ENCODE results near the gene NOL4.

Gene NOL4

GRCh38 chr18:34219651-34220050 is 5.1 kb downstream of the NOL4 start:
- no peak for TF ChIP-seq CTCF (IDR thresholded peaks at IDR 0.05; ENCODE audit: low read depth, low read length)
- no peak overlapping the region for H3K4me3 ChIP-seq (ENCODE audit: low read depth, low read length)

- no peak for TF ChIP-seq CTCF (IDR thresholded peaks at IDR 0.05; ENCODE audit: low read depth, low read length)
- no peak overlapping the region for H3K4me3 ChIP-seq (ENCODE audit: low read depth, low read length)
Observed at GRCh38 chr18:34212511-34212910, 12.2 kb downstream of the NOL4 start.

DNA sequence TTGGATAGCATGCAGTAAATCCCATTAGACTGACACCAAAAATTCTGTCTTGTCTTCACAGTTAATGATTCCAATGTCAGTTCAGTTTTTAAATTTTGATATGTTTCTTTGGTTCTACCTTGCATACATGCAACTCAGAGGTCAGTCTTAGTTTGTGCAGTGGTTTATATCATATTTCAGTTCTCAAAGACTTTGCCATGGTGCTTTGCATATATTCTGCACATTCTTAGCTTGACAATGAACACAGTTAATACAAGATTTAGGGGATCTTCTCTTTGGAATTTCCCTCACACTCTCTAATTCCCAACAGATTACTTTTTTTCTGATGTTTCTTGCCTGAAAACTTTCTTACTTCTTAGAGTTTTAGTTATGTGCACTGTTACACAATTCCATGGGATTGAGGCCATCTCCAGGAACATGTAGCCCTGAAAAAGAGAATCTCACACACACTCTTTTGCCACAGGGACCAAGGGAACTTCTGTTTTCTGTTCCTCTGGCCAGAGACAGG is 17.3 kb downstream of the NOL4 start:
- TF ChIP-seq CTCF (IDR thresholded peaks at IDR 0.05; ENCODE audit: low read depth, low read length) = no peak
- no peak overlapping the region for H3K4me3 ChIP-seq (ENCODE audit: low read depth, low read length)

DNA sequence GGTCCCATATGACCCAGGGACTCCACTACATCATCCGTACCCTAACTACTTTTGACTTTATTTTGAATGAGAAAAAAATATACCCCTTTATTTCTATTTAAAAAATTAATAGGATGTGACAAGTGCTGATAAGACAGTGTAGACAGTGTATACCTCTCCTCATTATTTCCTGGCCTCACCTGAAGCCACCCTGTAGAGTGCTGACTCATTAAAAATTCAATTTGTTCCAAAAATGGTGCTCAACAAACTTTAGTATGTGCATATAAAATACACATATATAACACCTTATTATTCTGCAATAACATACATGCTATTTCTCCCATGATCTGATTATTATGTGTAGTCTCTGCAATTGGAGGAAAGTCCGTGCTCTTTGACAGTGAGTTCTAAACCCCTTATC is 20.8 kb downstream of the NOL4 start:
- no peak for TF ChIP-seq CTCF (IDR thresholded peaks at IDR 0.05; ENCODE audit: low read depth, low read length)
- H3K4me3 ChIP-seq (ENCODE audit: low read depth, low read length) = no peak overlapping the region

- TF ChIP-seq CTCF (IDR thresholded peaks at IDR 0.05; ENCODE audit: low read depth, low read length) = no peak
- H3K4me3 ChIP-seq (ENCODE audit: low read depth, low read length) = no peak overlapping the region
Observed at GRCh38 chr18:34196256-34196655, 28.5 kb downstream of the NOL4 start.

DNA sequence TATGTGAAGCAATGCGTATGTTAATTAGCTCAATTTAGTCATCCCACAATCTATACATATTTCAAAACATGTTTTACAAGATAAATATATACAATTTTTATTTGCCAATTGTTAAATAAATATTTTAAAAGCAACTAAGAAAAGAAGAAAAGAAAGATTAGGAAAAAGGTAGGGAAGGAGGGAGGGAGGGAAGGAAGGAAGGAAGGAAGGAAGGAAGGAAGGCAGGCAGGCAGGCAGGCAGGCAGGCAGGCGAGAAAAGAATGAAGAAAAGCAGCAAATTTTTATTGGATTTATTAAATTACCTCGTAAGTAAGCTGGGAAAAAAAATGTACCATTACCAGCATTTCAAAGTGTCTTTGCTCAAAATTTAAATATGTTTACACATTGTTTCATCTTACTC is 30.5 kb downstream of the NOL4 start:
- no peak for TF ChIP-seq CTCF (IDR thresholded peaks at IDR 0.05; ENCODE audit: low read depth, low read length)
- H3K4me3 ChIP-seq (ENCODE audit: low read depth, low read length) = no peak overlapping the region

- TF ChIP-seq CTCF (IDR thresholded peaks at IDR 0.05; ENCODE audit: low read depth, low read length) = no peak
- no peak overlapping the region for H3K4me3 ChIP-seq (ENCODE audit: low read depth, low read length)
Observed at GRCh38 chr18:34189656-34190435, 34.9 kb downstream of the NOL4 start.
